AG04449 (cell line): ENCODE results near the gene ARPC4.
A peak's percentile ranks its signal among the peaks of the same experiment; 100 is the strongest.

Experiments used
- CTCF ChIA-PET: fragments of 350-600 bp; formaldehyde crosslinking; extraction: SDS; loops from one replicate; lab custom pipeline; 2021; ENCODE audit warnings: antibody characterized with exemption; lab: Yijun Ruan, JAX
- POLR2A ChIA-PET: fragments of 400-600, 350-600 bp; formaldehyde crosslinking; extraction: SDS; loops from one replicate; lab custom pipeline; 2020; ENCODE audit warnings: antibody characterized with exemption, inconsistent platforms; lab: Yijun Ruan, JAX
- DNase-seq: peaks from one replicate; pipeline ENCODE4 v3.0.0-alpha.2; 2010; ENCODE audit warnings: low read depth, low spot score
- H3K4me3 ChIP-seq: 2 replicates; pipeline ENCODE4 v1.5.1; 2011; ENCODE audit warnings: low read depth, mild to moderate bottlenecking, control low read depth, low read length
- TF ChIP-seq, protein P1 (sequence below): IDR thresholded peaks from one replicate; pipeline ENCODE4 v1.5.1; 2011; ENCODE audit warnings: mild to moderate bottlenecking, moderate library complexity, low read length, control low read depth, inconsistent platforms; ENCODE audit not compliant: insufficient read depth; ENCODE audit errors: missing control alignments

ARPC4 gene

DNA sequence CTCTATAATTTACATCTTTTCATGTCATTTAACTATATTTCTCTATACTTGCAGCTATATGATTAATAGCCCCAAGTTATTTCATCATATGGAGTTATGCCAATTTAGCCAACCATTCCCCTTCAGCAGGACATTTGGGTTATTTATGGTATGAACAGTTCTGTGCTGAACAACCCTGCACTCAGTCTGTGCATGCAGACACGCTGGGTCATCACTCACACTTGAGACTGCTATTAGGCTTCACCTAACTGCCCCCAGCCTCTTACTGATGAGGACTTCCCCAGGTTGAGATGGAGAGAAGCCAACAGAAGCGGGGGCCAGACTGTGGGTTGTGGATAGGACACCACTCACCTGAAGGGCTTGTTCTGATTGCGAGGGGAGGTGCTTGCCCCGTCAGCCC is 7.9 kb upstream of the ARPC4 start:
- TF ChIP-seq, protein P1, sequence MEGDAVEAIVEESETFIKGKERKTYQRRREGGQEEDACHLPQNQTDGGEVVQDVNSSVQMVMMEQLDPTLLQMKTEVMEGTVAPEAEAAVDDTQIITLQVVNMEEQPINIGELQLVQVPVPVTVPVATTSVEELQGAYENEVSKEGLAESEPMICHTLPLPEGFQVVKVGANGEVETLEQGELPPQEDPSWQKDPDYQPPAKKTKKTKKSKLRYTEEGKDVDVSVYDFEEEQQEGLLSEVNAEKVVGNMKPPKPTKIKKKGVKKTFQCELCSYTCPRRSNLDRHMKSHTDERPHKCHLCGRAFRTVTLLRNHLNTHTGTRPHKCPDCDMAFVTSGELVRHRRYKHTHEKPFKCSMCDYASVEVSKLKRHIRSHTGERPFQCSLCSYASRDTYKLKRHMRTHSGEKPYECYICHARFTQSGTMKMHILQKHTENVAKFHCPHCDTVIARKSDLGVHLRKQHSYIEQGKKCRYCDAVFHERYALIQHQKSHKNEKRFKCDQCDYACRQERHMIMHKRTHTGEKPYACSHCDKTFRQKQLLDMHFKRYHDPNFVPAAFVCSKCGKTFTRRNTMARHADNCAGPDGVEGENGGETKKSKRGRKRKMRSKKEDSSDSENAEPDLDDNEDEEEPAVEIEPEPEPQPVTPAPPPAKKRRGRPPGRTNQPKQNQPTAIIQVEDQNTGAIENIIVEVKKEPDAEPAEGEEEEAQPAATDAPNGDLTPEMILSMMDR: no peak
- ChIA-PET POLR2A (interaction anchor here (1.6 kb wide), 1 partner anchor 8 kb away, joined by 3 read pairs; the partner anchor contains the start of genes ARPC4 and TADA3), CTCF (no interaction called here)
- DNase-seq: no peak
- no peak overlapping the region for H3K4me3 ChIP-seq

DNA sequence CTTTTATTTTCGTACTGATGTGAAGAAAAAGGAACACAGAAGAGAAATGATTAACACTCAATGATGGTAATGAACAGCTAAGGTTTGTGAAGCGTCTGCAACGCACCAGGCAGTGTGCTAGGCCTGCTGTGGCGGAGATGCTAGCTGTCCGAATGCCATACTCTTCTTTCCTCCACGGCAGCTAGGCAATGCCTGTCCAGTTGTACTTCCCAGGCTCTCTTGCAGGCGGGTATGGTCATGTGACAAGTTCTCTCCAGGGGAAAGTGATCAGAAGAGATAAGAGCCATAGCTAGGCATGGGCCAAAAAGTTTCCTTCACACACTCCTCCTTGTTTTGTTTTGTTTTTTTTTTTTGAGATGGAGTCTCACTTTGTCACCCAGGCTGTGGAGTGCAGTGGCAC is 7.3 kb upstream of the ARPC4 start:
- no peak overlapping the region for H3K4me3 ChIP-seq
- ChIA-PET CTCF (interaction anchor here (1.4 kb wide), 1 partner anchor 70 kb away, joined by 3 read pairs; no protein-coding TSS in a partner anchor), POLR2A (no interaction called here)
- DNase-seq: no peak
- TF ChIP-seq, protein P1: no peak

DNA sequence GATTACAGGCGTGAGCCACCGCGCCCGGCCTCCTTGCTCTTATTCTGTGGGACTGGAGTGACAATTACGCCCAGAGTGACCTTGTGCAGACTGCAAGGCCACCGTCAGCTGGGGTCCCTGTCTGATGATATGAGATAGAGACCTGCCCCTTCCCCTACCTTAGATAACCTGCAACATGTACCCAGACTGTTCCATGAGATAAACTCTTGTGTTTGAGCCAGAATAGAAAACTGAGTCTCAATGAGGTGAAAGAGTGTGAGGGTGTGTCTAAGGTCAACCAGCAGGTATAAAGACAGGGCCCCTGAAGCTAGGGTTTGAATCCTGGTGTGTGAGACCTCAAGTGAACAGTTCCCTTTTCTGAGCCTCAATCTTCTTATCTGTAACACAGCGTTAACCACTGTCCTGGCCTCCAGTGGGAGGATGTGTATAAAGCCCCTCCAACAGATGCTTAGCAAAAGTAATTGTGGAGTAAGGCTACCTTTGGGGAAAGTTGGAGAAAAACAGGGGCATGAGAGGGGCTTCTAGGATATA is 6.6 kb upstream of the ARPC4 start:
- no peak for DNase-seq
- TF ChIP-seq, protein P1: no peak
- POLR2A ChIA-PET: interaction anchor here (0.5 kb wide), 1 partner anchor 8 kb away, joined by 3 read pairs; no protein-coding TSS in a partner anchor
- CTCF ChIA-PET: interaction anchor here (1.4 kb wide), 1 partner anchor 71 kb away, joined by 3 read pairs; no protein-coding TSS in a partner anchor
- H3K4me3 ChIP-seq: no peak overlapping the region

DNA sequence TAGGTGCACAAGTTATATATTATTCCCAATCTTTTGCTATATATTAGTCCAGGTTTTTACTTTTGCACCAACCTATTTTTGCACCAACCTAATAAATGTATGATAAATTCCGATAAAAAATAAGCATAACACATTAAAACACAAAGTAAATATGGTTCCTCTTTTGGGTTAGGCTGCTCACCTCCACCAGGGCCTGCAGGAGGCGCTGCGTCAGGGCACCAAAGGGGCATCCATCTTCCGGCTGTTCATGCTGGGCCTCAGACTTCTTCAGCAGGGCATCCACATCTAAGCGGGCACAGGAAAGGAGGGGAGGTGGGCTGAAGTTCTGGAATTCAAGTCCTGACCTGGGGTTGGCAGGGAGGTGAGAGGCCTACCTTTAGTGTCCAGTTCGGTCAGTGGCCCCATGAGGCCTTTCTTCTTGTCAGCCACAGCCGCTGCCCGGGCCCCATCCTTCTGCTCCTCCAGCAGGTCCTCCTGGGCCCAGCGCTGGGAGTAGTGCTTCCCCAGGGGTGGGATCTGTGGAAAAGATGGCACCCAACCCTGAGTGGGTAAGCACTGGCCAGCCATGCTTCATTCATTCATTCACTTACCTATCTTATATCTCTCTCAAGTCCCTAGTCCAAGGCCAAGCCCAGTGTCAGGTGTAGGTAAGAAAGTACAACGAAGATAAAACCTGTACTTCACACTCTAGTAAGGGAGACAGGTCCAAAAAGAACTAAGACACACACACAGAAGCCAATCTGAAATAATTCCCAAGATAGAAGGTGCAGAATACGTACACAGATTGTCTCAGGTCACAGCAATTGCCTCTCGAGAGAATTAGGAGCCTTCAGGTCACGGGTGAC is 5.8 kb upstream of the ARPC4 start:
- TF ChIP-seq, protein P1: peak; percentile 34
- CTCF ChIA-PET: interaction anchor here (1.4 kb wide), 1 partner anchor 71 kb away, joined by 3 read pairs; no protein-coding TSS in a partner anchor
- DNase-seq: no peak
- H3K4me3 ChIP-seq: no peak overlapping the region
- POLR2A ChIA-PET: no interaction called here

DNA sequence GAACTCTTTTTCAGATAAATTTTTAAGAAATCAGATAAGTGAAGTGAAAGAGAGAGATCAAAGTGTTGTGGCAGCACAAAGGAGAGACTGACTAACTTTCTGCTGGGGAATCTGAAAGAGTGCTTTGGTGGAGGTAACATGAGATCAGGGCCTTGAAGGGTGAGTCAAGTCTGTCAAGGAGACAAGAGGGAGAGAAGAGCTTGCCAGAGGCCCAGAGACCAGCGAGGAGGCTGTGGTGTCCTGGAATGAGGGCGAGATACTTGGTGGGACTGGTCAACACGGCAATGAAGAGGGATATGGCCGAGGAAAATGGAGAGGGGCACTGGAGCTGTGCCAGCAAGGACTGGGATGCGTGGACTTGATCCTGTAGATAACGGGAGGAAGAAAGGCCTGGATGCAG is 5.2 kb upstream of the ARPC4 start:
- TF ChIP-seq, protein P1: no peak
- CTCF ChIA-PET: interaction anchor here (1.3 kb wide), 1 partner anchor 7 kb away, joined by 3 read pairs; no protein-coding TSS in a partner anchor
- no peak overlapping the region for H3K4me3 ChIP-seq
- POLR2A ChIA-PET: no interaction called here
- no peak for DNase-seq

DNA sequence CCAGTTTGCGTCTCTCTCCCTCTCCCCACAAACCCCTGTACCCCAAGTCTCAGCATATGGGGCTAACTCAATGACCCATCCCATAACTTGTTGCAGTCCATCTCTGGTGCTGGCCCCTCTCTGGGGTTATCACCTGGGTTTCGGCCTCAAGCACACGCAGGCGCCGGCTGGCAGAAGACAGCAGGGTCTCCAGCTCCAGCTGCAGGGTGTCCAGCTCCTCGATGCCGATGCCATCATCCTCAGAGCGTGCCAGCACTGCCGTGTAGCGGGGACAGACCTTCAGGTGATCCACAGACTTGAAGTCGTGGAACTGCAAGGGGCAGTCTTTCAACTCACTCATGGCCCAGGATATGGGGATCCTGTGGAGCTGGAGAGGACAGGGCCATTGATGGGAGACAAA is 1.8 kb upstream of the ARPC4 start:
- H3K4me3 ChIP-seq: peak overlapping the region; percentile 99
- ChIA-PET POLR2A (no interaction called here), CTCF (interaction anchor here (1.2 to 1.5 kb wide), 3 partner anchors 10 to 155 kb away, joined by 3 to 7 read pairs (median 3); no protein-coding TSS in a partner anchor)
- TF ChIP-seq, protein P1: no peak
- no peak for DNase-seq
